Astrocyte of the spinal cord (primary cell): ENCODE data around the gene TSPEAR.

ENCODE experiments used
- DNase-seq: peaks from one replicate; pipeline ENCODE4 v3.0.0; 2011; ENCODE audit warnings: low read depth, low spot score
- H3K4me3 ChIP-seq: 2 replicates; pipeline ENCODE4 v1.5.1; 2011; ENCODE audit warnings: low read depth, mild to moderate bottlenecking, low read length, moderate library complexity
- in situ Hi-C: cut with HindIII; loops from 2 replicates; pipeline ENCODE4 v1.10.0; 2017; ENCODE audit warnings: low sequenced_read_pairs
- TF ChIP-seq, protein P1 (sequence below): IDR thresholded peaks from 2 replicates; pipeline ENCODE4 v1.5.1; 2012; ENCODE audit warnings: low read depth, mild to moderate bottlenecking, low read length, inconsistent platforms

TSPEAR gene

DNA sequence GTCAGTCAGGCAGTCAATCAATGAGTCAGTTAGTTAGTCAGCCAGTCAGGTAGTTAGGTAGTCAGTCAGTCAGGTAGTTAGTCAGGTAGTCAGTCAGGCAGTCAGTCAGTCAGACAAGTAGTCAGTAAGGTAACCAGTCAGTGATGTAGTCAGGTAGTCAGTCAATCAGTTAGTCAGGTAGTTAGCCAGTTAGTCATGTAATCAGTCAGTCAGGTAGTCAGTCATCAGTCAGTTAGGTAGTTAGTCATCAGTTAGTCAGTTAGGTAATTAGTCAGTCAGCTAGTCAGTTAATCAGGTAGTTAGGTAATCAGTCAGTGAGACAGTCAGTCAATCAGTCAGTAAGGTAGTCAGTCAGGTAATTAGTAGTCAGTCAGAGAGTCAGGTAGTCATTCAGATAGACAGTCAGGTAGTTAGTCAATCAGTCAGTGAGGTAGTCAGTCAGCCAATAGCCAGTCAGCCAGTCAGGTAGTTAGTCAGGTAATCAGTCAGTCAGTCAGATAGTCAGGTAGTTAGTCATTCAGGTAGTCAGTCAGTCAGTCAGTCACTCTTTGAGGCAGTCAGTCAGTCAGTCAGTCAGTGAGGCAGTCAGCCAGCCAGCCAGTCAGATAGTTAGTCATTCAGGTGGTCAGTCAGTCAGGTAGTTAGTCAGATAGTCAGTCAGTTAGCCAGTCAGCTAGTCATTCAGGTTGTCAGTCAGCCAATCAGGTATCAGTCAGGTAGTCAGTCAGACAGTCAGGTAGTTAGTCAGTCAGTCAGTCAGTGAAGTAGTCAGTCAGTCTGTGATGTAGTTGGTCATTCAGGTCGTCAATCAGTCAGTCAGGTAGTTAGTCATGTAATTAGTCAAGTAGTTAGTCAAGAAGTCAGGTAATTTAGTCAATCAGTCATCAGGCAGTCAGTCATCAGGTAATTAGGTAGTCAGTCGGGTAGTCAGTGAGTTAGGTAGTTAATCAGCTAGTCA, 186.7 kb downstream of the TSPEAR start:
- TF ChIP-seq, protein P1, sequence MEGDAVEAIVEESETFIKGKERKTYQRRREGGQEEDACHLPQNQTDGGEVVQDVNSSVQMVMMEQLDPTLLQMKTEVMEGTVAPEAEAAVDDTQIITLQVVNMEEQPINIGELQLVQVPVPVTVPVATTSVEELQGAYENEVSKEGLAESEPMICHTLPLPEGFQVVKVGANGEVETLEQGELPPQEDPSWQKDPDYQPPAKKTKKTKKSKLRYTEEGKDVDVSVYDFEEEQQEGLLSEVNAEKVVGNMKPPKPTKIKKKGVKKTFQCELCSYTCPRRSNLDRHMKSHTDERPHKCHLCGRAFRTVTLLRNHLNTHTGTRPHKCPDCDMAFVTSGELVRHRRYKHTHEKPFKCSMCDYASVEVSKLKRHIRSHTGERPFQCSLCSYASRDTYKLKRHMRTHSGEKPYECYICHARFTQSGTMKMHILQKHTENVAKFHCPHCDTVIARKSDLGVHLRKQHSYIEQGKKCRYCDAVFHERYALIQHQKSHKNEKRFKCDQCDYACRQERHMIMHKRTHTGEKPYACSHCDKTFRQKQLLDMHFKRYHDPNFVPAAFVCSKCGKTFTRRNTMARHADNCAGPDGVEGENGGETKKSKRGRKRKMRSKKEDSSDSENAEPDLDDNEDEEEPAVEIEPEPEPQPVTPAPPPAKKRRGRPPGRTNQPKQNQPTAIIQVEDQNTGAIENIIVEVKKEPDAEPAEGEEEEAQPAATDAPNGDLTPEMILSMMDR, result no peak

DNA sequence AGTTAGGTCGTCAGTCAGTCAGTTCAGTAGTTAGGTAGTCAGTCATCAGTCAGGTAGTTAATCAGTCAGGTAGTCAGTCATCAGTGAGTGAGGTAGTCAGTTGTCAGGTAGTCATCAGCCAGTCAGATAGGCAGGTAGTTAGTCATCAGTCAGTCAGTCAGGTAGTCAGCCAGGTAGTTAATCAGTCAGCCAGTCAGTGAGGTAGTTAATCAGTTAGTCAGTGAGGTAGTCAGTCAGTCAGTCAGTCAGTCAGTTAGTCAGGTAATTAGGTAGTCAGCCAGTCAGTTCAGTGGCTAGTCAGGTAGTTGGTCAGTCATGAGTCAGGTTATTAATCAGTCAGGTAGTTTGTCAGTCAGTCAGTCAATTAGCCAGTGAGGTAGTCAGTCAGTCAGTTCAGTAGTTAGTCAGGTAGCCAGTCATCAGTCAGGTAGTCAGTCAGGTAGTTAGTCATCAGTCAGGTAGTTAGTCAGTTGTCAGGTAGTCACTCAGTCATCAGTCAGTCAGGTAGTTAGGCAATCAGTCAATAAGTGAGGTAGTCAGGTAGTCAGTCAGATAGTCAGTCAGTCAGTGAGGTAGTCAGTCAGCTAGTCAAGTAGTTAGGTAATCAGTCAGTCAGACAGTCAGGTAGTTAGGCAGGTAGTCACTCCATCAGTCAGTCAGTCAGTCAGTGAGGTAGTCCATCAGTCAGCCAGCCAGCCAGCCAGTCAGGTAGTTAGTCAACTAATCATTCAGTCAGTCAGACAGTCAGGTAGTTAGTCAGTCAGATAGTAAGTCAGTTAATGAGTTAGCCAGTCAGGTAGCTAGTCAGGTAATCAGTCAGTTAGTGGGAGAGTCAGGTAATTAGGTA, 187.6 kb downstream of the TSPEAR start:
- TF ChIP-seq, protein P1, result no peak
- in situ Hi-C loops, result no loop called here
- DNase-seq, result no peak
- no peak overlapping the region for H3K4me3 ChIP-seq

More for the DNA sequence above, 186.7 kb downstream of the TSPEAR start:
- in situ Hi-C loops, result no loop called here
- no peak for DNase-seq
- no peak overlapping the region for H3K4me3 ChIP-seq

DNA sequence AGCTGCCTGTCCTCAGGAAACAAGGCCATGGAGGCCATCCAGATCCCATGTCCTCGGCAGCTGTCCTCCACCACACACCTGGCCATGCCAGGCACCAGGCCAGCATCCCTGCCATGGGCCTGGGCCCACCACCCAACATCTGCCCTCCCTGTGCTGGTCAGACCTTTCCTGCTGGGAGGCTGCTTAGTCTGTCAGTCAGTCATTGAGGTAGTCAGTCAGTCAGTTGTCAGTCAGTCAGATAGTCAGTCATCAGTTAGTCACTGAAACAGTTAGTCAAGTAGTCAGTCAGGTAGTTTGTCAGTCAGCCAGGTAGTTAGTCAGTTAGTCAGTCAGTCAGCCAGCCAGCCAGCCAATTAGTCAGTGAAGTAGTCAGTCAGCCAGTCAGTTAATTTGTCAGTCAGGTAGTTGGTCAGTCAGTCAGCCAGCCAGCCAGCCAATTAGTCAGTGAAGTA, 188.6 kb downstream of the TSPEAR start:
- in situ Hi-C loops, result no loop called here

DNA sequence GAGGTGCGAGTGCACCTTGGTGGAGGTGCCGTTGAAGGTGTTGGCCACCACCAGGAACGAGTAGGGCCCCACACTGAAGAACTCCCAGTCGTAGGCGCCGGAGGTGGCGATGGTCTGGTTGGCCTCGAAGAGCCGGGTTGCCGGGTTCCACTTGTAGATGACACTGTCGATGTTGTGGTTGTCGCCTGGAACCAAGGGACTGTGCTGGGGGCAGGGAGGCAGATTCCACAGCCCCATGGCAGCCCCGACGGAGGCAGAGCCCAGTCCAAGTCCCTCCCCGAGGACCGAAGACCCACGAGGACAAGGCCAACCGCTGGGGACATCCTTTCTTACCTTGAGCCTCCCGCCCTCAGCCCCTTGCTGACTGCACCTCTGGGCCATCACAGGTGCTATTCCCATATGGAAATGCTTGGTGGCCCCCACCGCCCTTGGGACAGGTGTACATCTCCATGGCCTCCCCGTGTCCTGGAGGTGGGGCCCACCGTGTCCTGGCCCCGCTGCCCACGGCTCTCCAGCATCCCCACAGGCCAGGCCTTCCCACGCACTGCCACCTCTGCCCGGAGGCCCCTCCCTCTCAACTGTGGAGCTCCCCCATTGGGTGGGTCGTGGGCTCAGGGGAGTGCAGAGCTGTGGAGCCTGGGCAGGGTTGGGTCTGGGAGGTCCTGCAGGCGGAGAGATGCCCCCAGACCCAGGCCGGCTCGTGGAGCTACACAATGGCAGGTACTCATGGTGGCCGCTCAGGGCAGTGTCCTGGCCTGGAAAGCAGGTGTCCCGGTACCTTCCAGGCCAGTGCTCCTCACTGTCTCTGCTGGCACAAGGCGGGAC, 189.2 kb downstream of the TSPEAR start:
- H3K4me3 ChIP-seq, result no peak overlapping the region
- in situ Hi-C loops, result no loop called here
- TF ChIP-seq, protein P1, result no peak
- no peak for DNase-seq

More for the DNA sequence above, 188.6 kb downstream of the TSPEAR start:
- TF ChIP-seq, protein P1, result no peak
- no peak overlapping the region for H3K4me3 ChIP-seq
- no peak for DNase-seq

DNA sequence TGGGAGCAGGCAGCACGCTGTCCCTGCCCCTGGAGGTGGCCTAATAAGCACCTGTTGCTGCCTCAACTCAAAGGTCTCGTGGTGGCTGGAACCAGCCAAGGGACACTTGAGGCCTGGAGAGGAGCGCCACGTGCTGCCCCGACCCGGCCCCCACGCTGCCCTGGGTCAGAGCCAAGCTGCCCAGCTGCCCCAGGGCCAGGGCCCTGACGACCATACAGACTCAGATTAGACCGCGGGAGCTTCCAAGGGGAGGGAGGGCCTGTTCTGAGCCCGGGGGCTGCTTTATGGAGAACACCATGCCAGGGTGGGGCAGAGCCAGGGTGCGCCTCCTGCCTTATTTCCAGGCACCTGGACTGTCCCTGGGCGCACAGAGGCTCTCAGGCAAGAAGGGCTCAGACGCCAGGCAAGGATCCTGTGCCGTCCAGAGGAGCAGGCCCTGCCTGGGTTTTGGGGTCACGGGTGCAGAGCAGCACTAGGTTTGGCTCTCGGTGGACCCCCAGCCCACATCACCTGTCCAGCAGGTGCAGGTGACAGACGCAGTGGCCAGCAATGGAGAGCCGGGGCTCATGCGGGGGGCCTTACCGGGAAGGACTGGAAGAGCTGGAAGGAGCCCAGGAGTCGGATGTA, 190.0 kb downstream of the TSPEAR start:
- in situ Hi-C loops, result no loop called here
- TF ChIP-seq, protein P1, result no peak
- no peak for DNase-seq
- H3K4me3 ChIP-seq, result no peak overlapping the region
